ENCODE results near the gene CCT7.

The CCT7 gene

GRCh38 chr2:73253400-73253799, 19.3 kb downstream of the CCT7 start:
- no peak overlapping the region for H3K27ac ChIP-seq
- H3K4me1 ChIP-seq (ENCODE audit: control insufficient read depth in 1 of 2, insufficient read depth in 1 of 2, low read depth in 1 of 2, low read length in 1 of 2) = no peaks in the 10 kb centered on the region
- H3K36me3 ChIP-seq = peaks cover 69% of the 10 kb centered on the region
- H3K4me3 ChIP-seq (ENCODE audit: low read depth in 1 of 2, low read length in 1 of 2) = no peak overlapping the region
- H3K27me3 ChIP-seq = no peaks in the 10 kb centered on the region
- no peak for TF ChIP-seq CTCF (IDR thresholded peaks at IDR 0.05)
- no peaks in the 10 kb centered on the region for H3K9me3 ChIP-seq

- Histone ChIP-seq H3K9me3 (no peaks in the 10 kb centered on the region), H3K4me1 (ENCODE audit: control insufficient read depth in 1 of 2, insufficient read depth in 1 of 2, low read depth in 1 of 2, low read length in 1 of 2) (no peaks in the 10 kb centered on the region), H3K27ac (no peak overlapping the region)
Measured at GRCh38 chr2:73253901-73254300, 19.8 kb downstream of the CCT7 start.

GRCh38 chr2:73254343-73255006, 20.4 kb downstream of the CCT7 start:
- no peaks in the 10 kb centered on the region for H3K27me3 ChIP-seq
- peaks cover 58% of the 10 kb centered on the region for H3K36me3 ChIP-seq
- H3K9me3 ChIP-seq = no peaks in the 10 kb centered on the region
- H3K27ac ChIP-seq = no peak overlapping the region
- TF ChIP-seq CTCF (IDR thresholded peaks at IDR 0.05) = no peak
- H3K4me1 ChIP-seq (ENCODE audit: control insufficient read depth in 1 of 2, insufficient read depth in 1 of 2, low read depth in 1 of 2, low read length in 1 of 2) = no peaks in the 10 kb centered on the region
- no peak overlapping the region for H3K4me3 ChIP-seq (ENCODE audit: low read depth in 1 of 2, low read length in 1 of 2)

More at GRCh38 chr2:73253901-73254300, 19.8 kb downstream of the CCT7 start:
- peaks cover 64% of the 10 kb centered on the region for H3K36me3 ChIP-seq
- TF ChIP-seq CTCF (IDR thresholded peaks at IDR 0.05) = no peak
- no peaks in the 10 kb centered on the region for H3K27me3 ChIP-seq
- H3K4me3 ChIP-seq (ENCODE audit: low read depth in 1 of 2, low read length in 1 of 2) = no peak overlapping the region

DNA sequence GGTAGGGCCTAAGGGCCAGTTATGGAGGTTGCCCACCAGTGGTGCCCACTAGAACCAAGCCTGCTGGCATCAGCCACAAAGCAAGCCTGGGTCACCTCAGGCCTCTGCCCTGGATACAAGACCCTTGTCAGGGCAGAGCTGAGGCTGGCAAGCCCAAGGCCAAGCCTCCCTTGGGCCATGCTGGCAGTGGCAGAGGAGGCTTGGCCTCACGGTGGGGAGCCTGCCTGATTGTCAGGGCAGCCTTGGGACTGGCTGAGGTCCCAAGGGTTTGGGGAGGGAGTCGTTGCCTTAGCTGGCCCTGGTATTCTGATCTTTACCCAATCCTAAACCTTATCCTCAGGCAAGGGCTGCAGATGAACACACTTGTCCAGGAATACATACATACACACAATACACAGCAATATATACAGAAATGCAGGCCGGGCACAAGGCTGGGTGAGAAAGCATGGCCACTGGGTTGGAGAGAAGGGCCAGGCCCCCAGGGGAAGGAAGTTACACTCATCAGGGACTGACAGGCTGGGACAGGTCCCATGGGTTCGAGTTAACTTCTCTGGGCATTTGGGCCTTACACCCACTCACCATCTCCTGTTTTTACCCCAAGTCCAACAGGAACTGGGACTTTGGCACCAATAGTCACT, 21.0 kb downstream of the CCT7 start:
- H3K9me3 ChIP-seq = no peaks in the 10 kb centered on the region
- no peak overlapping the region for H3K4me3 ChIP-seq (ENCODE audit: low read depth in 1 of 2, low read length in 1 of 2)
- no peaks in the 10 kb centered on the region for H3K27me3 ChIP-seq
- no peak for TF ChIP-seq CTCF (IDR thresholded peaks at IDR 0.05)
- no peaks in the 10 kb centered on the region for H3K4me1 ChIP-seq (ENCODE audit: control insufficient read depth in 1 of 2, insufficient read depth in 1 of 2, low read depth in 1 of 2, low read length in 1 of 2)
- H3K36me3 ChIP-seq = peaks cover 52% of the 10 kb centered on the region
- no peak overlapping the region for H3K27ac ChIP-seq

DNA sequence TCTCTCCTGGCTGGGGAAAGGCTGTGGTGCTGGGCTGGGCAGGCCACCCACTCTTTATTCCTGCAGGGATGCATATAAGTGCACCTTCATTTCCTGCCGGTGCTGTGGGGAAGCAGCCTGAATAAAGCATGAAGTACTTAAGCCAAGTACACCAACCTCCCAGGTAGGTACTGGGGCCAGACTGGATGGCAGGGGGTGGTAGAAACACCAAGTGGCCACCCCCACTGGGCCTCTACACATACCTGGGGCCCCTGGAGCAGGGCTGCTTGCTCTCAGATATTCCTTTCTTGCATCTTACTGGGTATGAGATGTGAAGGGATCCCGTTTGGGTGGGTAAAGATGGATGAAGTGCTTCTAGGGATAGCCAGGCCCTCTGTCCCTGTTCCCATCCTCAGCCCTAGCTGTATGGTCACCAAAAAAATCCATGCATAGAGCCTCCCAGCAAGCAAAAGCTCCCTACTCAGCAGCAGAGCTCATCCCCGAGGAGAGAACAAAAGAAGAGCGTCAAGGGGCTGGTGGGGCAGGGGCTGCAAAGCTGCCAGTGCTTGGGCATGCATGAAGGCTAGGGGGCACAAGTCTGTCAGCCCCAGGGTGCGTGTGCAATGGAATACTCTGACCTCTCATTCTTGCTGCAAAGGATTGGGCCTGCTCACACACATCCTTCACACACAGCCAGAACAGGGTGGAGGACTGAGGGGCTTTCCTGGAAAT, 22.0 kb downstream of the CCT7 start:
- Histone ChIP-seq H3K9me3 (no peaks in the 10 kb centered on the region), H3K36me3 (peaks cover 42% of the 10 kb centered on the region), H3K27ac (no peak overlapping the region), H3K4me1 (ENCODE audit: control insufficient read depth in 1 of 2, insufficient read depth in 1 of 2, low read depth in 1 of 2, low read length in 1 of 2) (no peaks in the 10 kb centered on the region), H3K4me3 (ENCODE audit: low read depth in 1 of 2, low read length in 1 of 2) (no peak overlapping the region), H3K27me3 (no peaks in the 10 kb centered on the region)
- no peak for TF ChIP-seq CTCF (IDR thresholded peaks at IDR 0.05)
